CD14-positive monocyte (primary cell): ENCODE data around the gene VPS26C. TPM values are rescaled to one million over a fixed set of nuclear protein-coding genes. Genes with fewer than 3 reads are reported as not detected.

Experiments used
- DNase-seq, 3 donors: peaks; one replicate each; pipeline ENCODE4 v3.0.0-alpha.2; 2011 to 2022
- H2AFZ ChIP-seq: 2 replicates; pipeline ENCODE4 v1.6.0; 2012; ENCODE audit warnings: mild to moderate bottlenecking, low read depth, low read length, inconsistent platforms; ENCODE audit not compliant: insufficient read depth, poor library complexity, severe bottlenecking
- H3K27ac ChIP-seq, 2 donors: 1 replicate in 1 of 2; 2 replicates in 1 of 2; pipeline ENCODE4 v1.5.1; 2012 to 2013; ENCODE audit warnings: low read length in 2 of 2, control low read depth in 1 of 2, inconsistent platforms in 1 of 2, low read depth in 1 of 2, mild to moderate bottlenecking in 1 of 2
- H3K27me3 ChIP-seq, 2 donors: one replicate each; pipeline versions ENCODE4 v1.6.0 to v1.6.1; 2011 to 2013; ENCODE audit warnings: low read length in 2 of 2; ENCODE audit not compliant: control insufficient read depth in 2 of 2, insufficient read depth in 2 of 2
- H3K36me3 ChIP-seq, 2 donors: replicated peaks in 1 of 2; 1 replicate in 1 of 2; 2 replicates in 1 of 2; pipeline versions ENCODE4 v1.5.1 to v1.6.1; 2012 to 2013; ENCODE audit warnings: low read length in 2 of 2, control low read depth in 1 of 2, inconsistent platforms in 1 of 2, mild to moderate bottlenecking in 1 of 2; ENCODE audit not compliant: insufficient read depth in 2 of 2, control insufficient read depth in 1 of 2
- H3K4me1 ChIP-seq, 2 donors: 1 replicate in 1 of 2; 2 replicates in 1 of 2; pipeline versions ENCODE4 v1.5.1 to v1.6.1; 2012 to 2013; ENCODE audit warnings: low read length in 2 of 2, control low read depth in 1 of 2, inconsistent platforms in 1 of 2, mild to moderate bottlenecking in 1 of 2, moderate library complexity in 1 of 2; ENCODE audit not compliant: insufficient read depth in 2 of 2, control insufficient read depth in 1 of 2
- H3K4me2 ChIP-seq: replicated peaks from 2 replicates; pipeline ENCODE3; 2012; ENCODE audit warnings: low read length, moderate library complexity, mild to moderate bottlenecking; ENCODE audit not compliant: poor library complexity, severe bottlenecking; ENCODE audit errors: extremely low read depth
- H3K4me3 ChIP-seq, 3 experiments: fragments of 200-600 bp in 1 of 3; sonication (generic) in 1 of 3; replicated peaks in 1 of 3; 1 replicate in 2 of 3; 2 replicates in 1 of 3; pipeline ENCODE4 v1.5.1; 2011 to 2013; ENCODE audit warnings: low read length in 3 of 3, mild to moderate bottlenecking in 3 of 3, control low read depth in 2 of 3, low read depth in 2 of 3, inconsistent platforms in 1 of 3, moderate library complexity in 1 of 3
- H3K79me2 ChIP-seq: 2 replicates; pipeline ENCODE4 v1.6.0; 2012; ENCODE audit warnings: mild to moderate bottlenecking, control low read depth, inconsistent platforms, low read length, moderate library complexity; ENCODE audit not compliant: insufficient read depth
- H3K9ac ChIP-seq: 2 replicates; pipeline ENCODE4 v1.6.0; 2017; ENCODE audit warnings: low read length, mild to moderate bottlenecking; ENCODE audit not compliant: insufficient read depth, poor library complexity, severe bottlenecking
- H3K9me3 ChIP-seq, 2 donors: replicated peaks in 1 of 2; 1 replicate in 1 of 2; 2 replicates in 1 of 2; pipeline versions ENCODE4 v1.5.1 to v1.6.1; 2012 to 2013; ENCODE audit warnings: low read length in 2 of 2, control low read depth in 1 of 2; ENCODE audit not compliant: control insufficient read depth in 1 of 2, insufficient read depth in 1 of 2
- H4K20me1 ChIP-seq: 2 replicates; pipeline ENCODE4 v1.6.0; 2012; ENCODE audit warnings: mild to moderate bottlenecking, low read length, control low read depth, moderate library complexity; ENCODE audit not compliant: insufficient read depth
- H3K27ac Mint-ChIP-seq, 7 donors: one replicate each; pipeline ENCODE4 v1.8.0; 2020; ENCODE audit warnings: mild to moderate bottlenecking in 7 of 7, mixed read lengths in 7 of 7, moderate library complexity in 6 of 7, inconsistent platforms in 2 of 7
- H3K27me3 Mint-ChIP-seq, 3 donors: one replicate each; pipeline ENCODE4 v1.8.0; 2021 to 2022; ENCODE audit warnings: low read depth in 3 of 3, mild to moderate bottlenecking in 3 of 3, mixed read lengths in 3 of 3, moderate library complexity in 3 of 3, inconsistent platforms in 1 of 3
- H3K36me3 Mint-ChIP-seq, 2 donors: one replicate each; pipeline ENCODE4 v1.8.0; 2020; ENCODE audit warnings: mixed read lengths in 2 of 2, inconsistent platforms in 1 of 2, mild to moderate bottlenecking in 1 of 2
- H3K4me1 Mint-ChIP-seq: one replicate; pipeline ENCODE4 v1.8.0; 2020; ENCODE audit warnings: mild to moderate bottlenecking, mixed read lengths
- H3K4me3 Mint-ChIP-seq, 2 donors: one replicate each; pipeline ENCODE4 v1.8.0; 2020; ENCODE audit warnings: mild to moderate bottlenecking in 2 of 2, mixed read lengths in 2 of 2, moderate library complexity in 1 of 2
- H3K9me3 Mint-ChIP-seq, 7 donors: one replicate each; pipeline ENCODE4 v1.8.0; 2020 to 2022; ENCODE audit warnings: mixed read lengths in 7 of 7, mild to moderate bottlenecking in 6 of 7, moderate library complexity in 6 of 7, inconsistent platforms in 2 of 7
- CTCF ChIP-seq: fragments of 200-600 bp; IDR thresholded peaks from one replicate; pipeline ENCODE4 v1.8.0; 2022; ENCODE audit warnings: antibody characterized with exemption, mild to moderate bottlenecking
- WGBS: methylation state at CpG from one replicate; pipeline ENCODE4 v1.1.5; 2013; ENCODE audit warnings: missing lambda C conversion rate; ENCODE audit not compliant: insufficient coverage; 5-methylcytosine and 5-hydroxymethylcytosine counted together
- intact Hi-C, 2 donors: fragments of 100-400 bp; cut with micrococcal nuclease; formaldehyde crosslinking; loops; one replicate each; pipeline versions ENCODE4 v1.15.0 to v1.15.1; 2023
- polyA plus RNA-seq, 3 donors: library from polyadenylated mRNA; depleted of rRNA in 1 of 3; unstranded in 2 of 3; stranded (reverse) in 1 of 3; fragments of 300-500 nt in 2 of 3; fragments of >200 nt in 1 of 3; fragmentation: Illumina TruSeq in 2 of 3; gene quantifications; 1 replicate in 2 of 3; 2 replicates in 1 of 3; pipeline ENCODE4 v1.2.3, GENCODE V29; 2012 to 2021

The VPS26C gene
- polyA plus RNA-seq, 3 donors: 45.4 to 75.4 (median 69.3) TPM

- no peak overlapping the region for H3K4me3 ChIP-seq
- H2AFZ ChIP-seq: no peak overlapping the region
- peaks cover 0 to 8% (median 2%) of the 10 kb centered on the region in 7 donors for H3K9me3 Mint-ChIP-seq
- H3K9me3 ChIP-seq: no peaks in the 10 kb centered on the region
- H3K4me3 Mint-ChIP-seq: no peak overlapping the region
- peaks cover 2 to 9% of the 10 kb centered on the region in 2 donors for H3K36me3 Mint-ChIP-seq
- no peaks in the 10 kb centered on the region for H3K36me3 ChIP-seq
- H4K20me1 ChIP-seq: no peaks in the 10 kb centered on the region
- no peaks in the 10 kb centered on the region for H3K27me3 ChIP-seq
- peak overlapping the region; percentile 68 for H3K4me2 ChIP-seq
- no peaks in the 10 kb centered on the region for H3K27me3 Mint-ChIP-seq
- no peak for DNase-seq
- H3K27ac ChIP-seq: no peak overlapping the region
- peak overlapping the region in 2 of 7 donors; percentile 66 to 79 for H3K27ac Mint-ChIP-seq
- H3K79me2 ChIP-seq: no peaks in the 10 kb centered on the region
- no peak overlapping the region for H3K9ac ChIP-seq
- peaks cover 16% of the 10 kb centered on the region in 2 donors for H3K4me1 ChIP-seq
- WGBS: 95% methylated on average over 8 of the region's 15 CpGs
- H3K4me1 Mint-ChIP-seq: peaks cover 16% of the 10 kb centered on the region
- intact Hi-C loops: no loop called here
- no peak for TF ChIP-seq CTCF
Observed at GRCh38 chr21:37208741-37209225, 58.4 kb downstream of the VPS26C start.

GRCh38 chr21:37208056-37208721 lies 58.9 kb downstream of the VPS26C start:
- Mint-ChIP-seq H3K9me3 (peaks cover 0 to 8% (median 2%) of the 10 kb centered on the region in 7 donors), H3K36me3 (peaks cover 5 to 14% of the 10 kb centered on the region in 2 donors), H3K4me1 (peaks cover 16% of the 10 kb centered on the region), H3K4me3 (peak overlapping the region; percentile 60 to 78), H3K27ac (peak overlapping the region in 6 of 7 donors; percentile 61 to 82 (median 78)), H3K27me3 (no peaks in the 10 kb centered on the region)
- H2AFZ ChIP-seq: peak overlapping the region; percentile 68
- H3K9me3 ChIP-seq: no peaks in the 10 kb centered on the region
- no peak for TF ChIP-seq CTCF
- intact Hi-C loops: no loop called here
- no peaks in the 10 kb centered on the region for H3K27me3 ChIP-seq
- DNase-seq: peak; percentile 78 to 81 (median 79)
- H3K36me3 ChIP-seq: peaks cover 2 to 3% of the 10 kb centered on the region in 2 donors
- WGBS: 8% methylated on average over 12 of the region's 15 CpGs
- H3K79me2 ChIP-seq: no peaks in the 10 kb centered on the region
- H3K9ac ChIP-seq: peak overlapping the region; percentile 26
- H3K27ac ChIP-seq: peak overlapping the region; percentile 42 to 54
- H3K4me1 ChIP-seq: peaks cover 16% of the 10 kb centered on the region in 2 donors
- H3K4me3 ChIP-seq: peak overlapping the region in 2 of 3 experiments; percentile 13 to 63
- H3K4me2 ChIP-seq: peak overlapping the region; percentile 68
- no peaks in the 10 kb centered on the region for H4K20me1 ChIP-seq
